CMK (cell line): ENCODE results near the gene PLXNB2.

Source experiments
- DNase-seq: peaks from one replicate; pipeline ENCODE4 v3.0.0-alpha.2; 2010; ENCODE audit warnings: low read depth

PLXNB2 gene

GRCh38 chr22:50252082-50253045 is 55.1 kb downstream of the PLXNB2 start:
- no peak for DNase-seq

- no peak for DNase-seq
Observed at GRCh38 chr22:50251477-50252081, 55.9 kb downstream of the PLXNB2 start.

- DNase-seq: no peak
Observed at GRCh38 chr22:50250555-50251476, 56.6 kb downstream of the PLXNB2 start, which contains the start of gene HDAC10. Gene HDAC10 (minus strand): TSS chr22:50251265. CDS start chr22:50251032, 233 bp downstream.

GRCh38 chr22:50250249-50250554 is 57.2 kb downstream of the PLXNB2 start:
- DNase-seq: no peak

- no peak for DNase-seq
Observed at GRCh38 chr22:50249341-50250248, 57.9 kb downstream of the PLXNB2 start.

- no peak for DNase-seq
Observed at GRCh38 chr22:50248196-50249081, 59.0 kb downstream of the PLXNB2 start.

GRCh38 chr22:50247748-50248147 is 59.7 kb downstream of the PLXNB2 start:
- DNase-seq: no peak

GRCh38 chr22:50246242-50247175 is 60.9 kb downstream of the PLXNB2 start:
- DNase-seq: no peak

GRCh38 chr22:50245214-50246072 is 62.0 kb downstream of the PLXNB2 start:
- no peak for DNase-seq

GRCh38 chr22:50244420-50245213 is 62.8 kb downstream of the PLXNB2 start, which contains the start of gene TUBGCP6:
Gene TUBGCP6 (minus strand): TSS chr22:50245023. CDS start chr22:50244459, 564 bp downstream.
- no peak for DNase-seq

GRCh38 chr22:50243685-50244419 is 63.6 kb downstream of the PLXNB2 start:
- no peak for DNase-seq

GRCh38 chr22:50242406-50242949 is 65.0 kb downstream of the PLXNB2 start:
- DNase-seq: no peak

- no peak for DNase-seq
Observed at GRCh38 chr22:50238755-50239154, 68.7 kb downstream of the PLXNB2 start.

- DNase-seq: no peak
Observed at GRCh38 chr22:50236731-50237409, 70.6 kb downstream of the PLXNB2 start.

- DNase-seq: no peak
Observed at GRCh38 chr22:50233223-50233622, 74.2 kb downstream of the PLXNB2 start.
